Left ventricle myocardium superior (tissue), 1 donor: ENCODE measurements around the gene TMA16. TPM values are rescaled to one million over a fixed set of nuclear protein-coding genes. Genes with fewer than 3 reads are reported as not detected.
A peak's percentile ranks its signal among the peaks of the same experiment; 100 is the strongest.
"Not testable (repeated sequence)": the region's sequence is repeated elsewhere in the genome, so short reads cannot be mapped to it uniquely, and the experiment has no call there.

Experiments used
- ATAC-seq: fragments of 200-7000 bp; cut with Tn5 transposase; one replicate; pipeline ENCODE4 v1.9.1; 2020; ENCODE audit warnings: mild to moderate bottlenecking, moderate library complexity
- DNase-seq: peaks from one replicate; pipeline ENCODE4 v3.0.0-alpha.2; 2020
- intact Hi-C: fragments of 100-400 bp; cut with micrococcal nuclease; formaldehyde crosslinking; loops from one replicate; pipeline ENCODE4 v1.11.0; 2022
- long read RNA-seq: library from polyadenylated mRNA; unstranded; transcript quantifications from one replicate; pipeline ENCODE4 v2.0.0, GENCODE V29; 2021
- total RNA-seq: library from RNA; stranded (reverse); fragmentation: NEBNext Ultra II Directional; extraction: Animal tissue kit (Norgen Biotek cat#: 25700); gene quantifications from one replicate; pipeline ENCODE4 v1.2.1, GENCODE V29; 2021
- donor health status: DM: no; HTN: yes; CAD: no; lungs with severe emphysema.

TMA16 gene
- total RNA-seq = 9.1 TPM
- long read RNA-seq, transcript TMA16-201 (7 exons, 1,978 nt) = major isoform, 10 of 15 reads
- long read RNA-seq, partial matches to known transcripts = 2 of 15 reads
- long read RNA-seq, other reads (novel, unspliced or antisense) = 1 of 15 reads

GRCh38 chr4:163494360-163495241 lies at the start of gene TMA16:
TMA16 (plus strand) TSS chr4:163494690; CDS start chr4:163494802, 112 bp downstream.
- intact Hi-C loops = loop anchor here (5.0 kb wide), 1 partner anchor 53 kb away; no protein-coding TSS in a partner anchor
- DNase-seq (peak; percentile 86), ATAC-seq (peak; percentile 96)

- DNase-seq, ATAC-seq, intact Hi-C loops: not testable (repeated sequence)
These were observed 47.5 kb upstream of the TMA16 start for GRCh38 chr4:163447023-163447422.

- DNase-seq (no peak), ATAC-seq (no peak)
- intact Hi-C loops = no loop called here
These were observed 47.0 kb upstream of the TMA16 start for GRCh38 chr4:163447481-163447880.

GRCh38 chr4:163448540-163449203 lies 45.8 kb upstream of the TMA16 start:
- no peak for DNase-seq
- no peak for ATAC-seq
- intact Hi-C loops = no loop called here

GRCh38 chr4:163462556-163462955 lies 31.9 kb upstream of the TMA16 start:
- no peak for DNase-seq
- intact Hi-C loops = no loop called here
- ATAC-seq = no peak

- DNase-seq (no peak), ATAC-seq (no peak)
- intact Hi-C loops = no loop called here
These were observed 27.3 kb upstream of the TMA16 start for GRCh38 chr4:163467082-163467770.

- no peak for DNase-seq
- no peak for ATAC-seq
- intact Hi-C loops = no loop called here
These were observed 24.1 kb upstream of the TMA16 start for GRCh38 chr4:163470391-163470790.

GRCh38 chr4:163473130-163473529 lies 21.4 kb upstream of the TMA16 start:
- no peak for ATAC-seq
- intact Hi-C loops = no loop called here
- DNase-seq = no peak

GRCh38 chr4:163473576-163473975 lies 20.9 kb upstream of the TMA16 start, which contains the start of gene TKTL2:
TKTL2 (minus strand) TSS chr4:163473754; CDS start chr4:163473734, 20 bp downstream.
- DNase-seq = no peak
- intact Hi-C loops = no loop called here

GRCh38 chr4:163474027-163474426 lies 20.5 kb upstream of the TMA16 start:
- no peak for DNase-seq
- ATAC-seq = no peak
- intact Hi-C loops = no loop called here

More at GRCh38 chr4:163473576-163473975, 20.9 kb upstream of the TMA16 start, which contains the start of gene TKTL2:
- ATAC-seq = no peak

GRCh38 chr4:163476761-163477438 lies 17.6 kb upstream of the TMA16 start:
- DNase-seq (no peak), ATAC-seq (no peak)
- intact Hi-C loops = no loop called here

GRCh38 chr4:163482190-163482589 lies 12.3 kb upstream of the TMA16 start:
- no peak for DNase-seq
- intact Hi-C loops = no loop called here
- no peak for ATAC-seq

GRCh38 chr4:163484906-163485305 lies 9.6 kb upstream of the TMA16 start:
- peak; percentile 24 for ATAC-seq
- no peak for DNase-seq
- intact Hi-C loops = no loop called here

GRCh38 chr4:163485589-163485988 lies 8.9 kb upstream of the TMA16 start:
- ATAC-seq (no peak), DNase-seq (no peak)
- intact Hi-C loops = no loop called here

GRCh38 chr4:163486321-163486720 lies 8.2 kb upstream of the TMA16 start:
- DNase-seq = no peak
- ATAC-seq = no peak
- intact Hi-C loops = no loop called here

GRCh38 chr4:163489929-163490328 lies 4.6 kb upstream of the TMA16 start:
- ATAC-seq = no peak
- DNase-seq = no peak
- intact Hi-C loops = loop anchor here (5.0 kb wide), 1 partner anchor 57 kb away; no protein-coding TSS in a partner anchor

- DNase-seq (no peak), ATAC-seq (no peak)
- intact Hi-C loops = loop anchor here (5.0 kb wide), 1 partner anchor 54 kb away; no protein-coding TSS in a partner anchor
These were observed 1.5 kb upstream of the TMA16 start for GRCh38 chr4:163492951-163493504.

GRCh38 chr4:163493643-163494359 lies 689 bp upstream of the TMA16 start:
- peak; percentile 47 for DNase-seq

More at GRCh38 chr4:163493643-163494359, 689 bp upstream of the TMA16 start:
- intact Hi-C loops = loop anchor here (5.0 kb wide), 1 partner anchor 54 kb away; no protein-coding TSS in a partner anchor
- no peak for ATAC-seq
